Pancreas (tissue), 10 donors: ENCODE data around the gene NUP50. TPM values are rescaled to one million over a fixed set of nuclear protein-coding genes. Genes with fewer than 3 reads are reported as not detected.
A peak's percentile ranks its signal among the peaks of the same experiment; 100 is the strongest.

Experiments
- ATAC-seq, 4 donors: fragments of 200-7000 bp; cut with Tn5 transposase; one replicate each; pipeline versions ENCODE4 v1.8.0 to v1.9.1; 2020; ENCODE audit warnings: mild to moderate bottlenecking in 4 of 4, moderate library complexity in 4 of 4
- DNase-seq, 6 donors: peaks; one replicate each; pipeline ENCODE4 v3.0.0-alpha.2; 2020
- FAIRE-seq: peaks from 2 replicates; lab custom pipeline; 2012; peaks lifted over from hg19 to GRCh38; lab: Jason Lieb, UNC
- H3K27ac ChIP-seq, 4 donors: fragments of 200-600 bp; sonication (generic); 1 replicate in 3 of 4; 2 replicates in 1 of 4; pipeline versions ENCODE4 v1.5.0 to v1.8.0; 2020
- H3K27me3 ChIP-seq, 4 donors: fragments of 200-600 bp; one replicate each; pipeline ENCODE4 v1.8.0; 2021
- H3K36me3 ChIP-seq, 3 donors: fragments of 200-600 bp; sonication (generic) in 1 of 3; one replicate each; pipeline versions ENCODE4 v1.5.0 to v1.8.0; 2020 to 2021
- H3K4me1 ChIP-seq, 3 donors: fragments of 200-600 bp; one replicate each; pipeline ENCODE4 v1.8.0; 2021
- H3K4me3 ChIP-seq, 4 donors: fragments of 200-600 bp; sonication (generic) in 2 of 4; one replicate each; pipeline versions ENCODE4 v1.5.0 to v1.8.0; 2020 to 2021
- H3K9me3 ChIP-seq, 4 donors: fragments of 200-600 bp; one replicate each; pipeline ENCODE4 v1.8.0; 2021
- WGBS, 2 donors: extraction: QIAGEN DNeasy Blood & Tissue Kit; methylation state at CpG; one replicate each; pipeline ENCODE4 v1.1.7; 2013; 5-methylcytosine and 5-hydroxymethylcytosine counted together
- intact Hi-C, 3 donors: fragments of 100-400 bp; cut with DNase I; formaldehyde crosslinking; loops; one replicate each; pipeline versions ENCODE4 v1.11.1 to v1.14.2; 2022
- polyA plus RNA-seq, 2 donors: library from polyadenylated mRNA; stranded (reverse); fragments of 200-250 nt; gene quantifications; one replicate each; pipeline ENCODE4 v1.2.3, GENCODE V29; 2013
- total RNA-seq, 6 donors: library from RNA; stranded (reverse); fragmentation: NEBNext Ultra II Directional in 4 of 6; extraction: Animal tissue kit (Norgen Biotek cat#: 25700) in 4 of 6; gene quantifications; one replicate each; pipeline versions ENCODE4 v1.2.1 to v1.2.4, GENCODE V29; 2021 to 2023
- TF ChIP-seq, protein P1 (sequence below), 4 donors: fragments of 200-600 bp; sonication (generic) in 3 of 4; IDR thresholded peaks; one replicate each; pipeline versions ENCODE4 v1.5.0 to v1.8.0; 2021; ENCODE audit warnings: antibody characterized with exemption in 4 of 4
- donor health status: healthy with polysubstance abuse.
- donor health status: DM: no; HTN: no; CAD: no; lungs with moderate emphysema.
- donor health status: DM: no; HTN: no; CAD: no.
- donor health status: control.
- donor health status: control.
- donor health status: Bipolar disorder and iron deficiency.
- donor health status: DM: yes; HTN: yes; CAD: no.
- donor health status: DM: no; HTN: no; CAD: no.
- donor health status: DM: no; HTN: no; CAD: no.
- donor health status: DM: yes; HTN: yes; CAD: no.

The NUP50 gene
- total and polyA plus RNA-seq, 8 donors = 11.8 to 35.2 (median 27.5) TPM

DNA sequence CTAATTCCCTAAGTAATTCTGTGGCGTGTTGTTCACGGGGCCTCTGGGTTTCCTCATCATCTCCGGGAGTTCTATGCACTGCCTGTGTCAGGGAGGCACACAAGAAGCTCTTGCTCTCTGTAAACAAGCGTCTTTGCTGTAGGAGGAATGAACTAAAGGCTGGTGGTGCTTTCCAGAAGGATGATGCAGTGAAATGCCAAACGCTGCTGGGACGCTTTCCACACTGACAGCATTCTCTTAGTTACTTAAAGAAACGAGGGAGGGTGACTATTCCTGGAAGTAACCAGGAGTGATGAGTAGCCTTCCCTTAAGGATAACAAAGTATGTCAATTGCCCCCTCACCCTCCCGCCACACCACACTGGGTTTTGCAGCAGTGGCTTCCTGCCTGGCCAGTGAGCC is 38.5 kb upstream of the NUP50 start:
- no peaks in the 10 kb centered on the region for H3K4me1 ChIP-seq
- FAIRE-seq = no peak
- TF ChIP-seq, protein P1, sequence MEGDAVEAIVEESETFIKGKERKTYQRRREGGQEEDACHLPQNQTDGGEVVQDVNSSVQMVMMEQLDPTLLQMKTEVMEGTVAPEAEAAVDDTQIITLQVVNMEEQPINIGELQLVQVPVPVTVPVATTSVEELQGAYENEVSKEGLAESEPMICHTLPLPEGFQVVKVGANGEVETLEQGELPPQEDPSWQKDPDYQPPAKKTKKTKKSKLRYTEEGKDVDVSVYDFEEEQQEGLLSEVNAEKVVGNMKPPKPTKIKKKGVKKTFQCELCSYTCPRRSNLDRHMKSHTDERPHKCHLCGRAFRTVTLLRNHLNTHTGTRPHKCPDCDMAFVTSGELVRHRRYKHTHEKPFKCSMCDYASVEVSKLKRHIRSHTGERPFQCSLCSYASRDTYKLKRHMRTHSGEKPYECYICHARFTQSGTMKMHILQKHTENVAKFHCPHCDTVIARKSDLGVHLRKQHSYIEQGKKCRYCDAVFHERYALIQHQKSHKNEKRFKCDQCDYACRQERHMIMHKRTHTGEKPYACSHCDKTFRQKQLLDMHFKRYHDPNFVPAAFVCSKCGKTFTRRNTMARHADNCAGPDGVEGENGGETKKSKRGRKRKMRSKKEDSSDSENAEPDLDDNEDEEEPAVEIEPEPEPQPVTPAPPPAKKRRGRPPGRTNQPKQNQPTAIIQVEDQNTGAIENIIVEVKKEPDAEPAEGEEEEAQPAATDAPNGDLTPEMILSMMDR (IDR thresholded peaks at IDR 0.05) = no peak
- ATAC-seq = peak in 1 of 4 donors; percentile 14
- 29 to 31% methylated on average over 8 of the region's 8 CpGs for WGBS, 2 donors
- no peak overlapping the region for H3K4me3 ChIP-seq
- H3K27ac ChIP-seq = no peak overlapping the region
- intact Hi-C loops = no loop called here
- H3K9me3 ChIP-seq = no peaks in the 10 kb centered on the region
- no peaks in the 10 kb centered on the region for H3K36me3 ChIP-seq
- DNase-seq = no peak
- H3K27me3 ChIP-seq = no peaks in the 10 kb centered on the region

GRCh38 chr22:45127866-45128265 is 35.9 kb upstream of the NUP50 start:
- no peak for ATAC-seq
- TF ChIP-seq, protein P1 (IDR thresholded peaks at IDR 0.05) = no peak
- intact Hi-C loops = no loop called here
- DNase-seq = no peak
- H3K4me3 ChIP-seq = no peak overlapping the region
- FAIRE-seq = no peak
- WGBS, 2 donors = 70 to 92% methylated on average over 3 of the region's 3 CpGs
- H3K27ac ChIP-seq = no peak overlapping the region
- no peaks in the 10 kb centered on the region for H3K4me1 ChIP-seq
- H3K9me3 ChIP-seq = no peaks in the 10 kb centered on the region
- H3K36me3 ChIP-seq = no peaks in the 10 kb centered on the region
- H3K27me3 ChIP-seq = no peaks in the 10 kb centered on the region

DNA sequence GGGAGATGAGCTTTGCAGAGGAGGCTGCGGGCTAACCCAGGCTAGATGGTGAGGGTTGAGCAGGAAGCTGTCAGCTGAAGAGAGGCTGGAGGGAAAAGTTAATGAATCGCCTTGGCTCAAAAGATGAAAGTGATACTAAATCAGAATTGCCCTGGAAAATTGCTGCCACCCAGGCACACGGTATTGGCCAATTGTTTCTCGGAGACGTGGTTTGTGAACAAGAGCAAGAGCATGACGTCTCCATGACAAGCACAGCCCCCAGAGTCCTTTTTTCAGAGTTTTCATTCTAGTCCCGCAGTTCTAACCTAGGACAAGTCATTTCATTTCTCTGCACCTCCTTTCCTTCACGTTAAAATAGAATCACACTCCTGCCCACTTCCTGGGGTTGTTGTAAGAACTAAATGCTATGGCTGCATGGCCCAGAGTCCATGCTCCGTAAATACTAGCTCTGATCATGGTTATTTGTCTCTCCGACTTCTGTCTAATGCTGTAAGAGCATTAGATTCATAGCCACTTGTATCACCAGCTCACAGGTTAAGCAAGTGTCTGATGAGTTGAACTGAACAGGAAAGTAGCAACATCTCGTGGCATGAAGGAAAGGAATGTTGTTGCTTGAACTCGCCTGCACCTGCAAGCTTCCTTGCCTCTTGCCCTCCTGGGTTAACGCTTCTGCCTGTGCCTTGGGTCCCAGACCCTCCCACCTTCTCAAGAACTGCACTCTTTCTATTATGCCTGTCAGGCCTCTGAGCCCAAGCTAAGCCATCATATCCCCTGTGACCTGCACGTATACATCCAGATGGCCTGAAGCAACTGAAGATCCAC is 33.8 kb upstream of the NUP50 start:
- intact Hi-C loops = no loop called here
- H3K27me3 ChIP-seq = no peaks in the 10 kb centered on the region
- FAIRE-seq (no peak), ATAC-seq (no peak), DNase-seq (no peak)
- H3K9me3 ChIP-seq = no peaks in the 10 kb centered on the region
- H3K27ac ChIP-seq = no peak overlapping the region
- H3K4me1 ChIP-seq = no peaks in the 10 kb centered on the region
- TF ChIP-seq, protein P1 (IDR thresholded peaks at IDR 0.05) = no peak
- peaks cover 6 to 14% (median 9%) of the 10 kb centered on the region in 3 donors for H3K36me3 ChIP-seq
- WGBS, 2 donors = 52 to 53% methylated on average over 14 of the region's 14 CpGs
- H3K4me3 ChIP-seq = no peak overlapping the region

GRCh38 chr22:45130891-45131290 is 32.8 kb upstream of the NUP50 start:
- no peak for FAIRE-seq
- TF ChIP-seq, protein P1 (IDR thresholded peaks at IDR 0.05) = no peak
- Histone ChIP-seq H3K4me3 (no peak overlapping the region), H3K9me3 (no peaks in the 10 kb centered on the region), H3K27ac (no peak overlapping the region), H3K36me3 (peaks cover 6 to 17% (median 9%) of the 10 kb centered on the region in 3 donors), H3K27me3 (no peaks in the 10 kb centered on the region), H3K4me1 (no peaks in the 10 kb centered on the region)
- 85 to 90% methylated on average over 8 of the region's 8 CpGs for WGBS, 2 donors
- ATAC-seq = peak in 1 of 4 donors; percentile 29
- intact Hi-C loops = no loop called here
- DNase-seq = no peak

GRCh38 chr22:45131749-45132148 is 32.0 kb upstream of the NUP50 start:
- Histone ChIP-seq H3K36me3 (peaks cover 6 to 17% (median 9%) of the 10 kb centered on the region in 3 donors), H3K4me1 (no peaks in the 10 kb centered on the region), H3K9me3 (no peaks in the 10 kb centered on the region), H3K27ac (no peak overlapping the region), H3K27me3 (no peaks in the 10 kb centered on the region), H3K4me3 (no peak overlapping the region)
- ATAC-seq (peak in 2 of 4 donors; percentile 56 to 81), DNase-seq (peak in 1 of 6 donors; percentile 27), FAIRE-seq (no peak)
- TF ChIP-seq, protein P1 (IDR thresholded peaks at IDR 0.05) = no peak
- WGBS, 2 donors = 78 to 80% methylated on average over 3 of the region's 3 CpGs
- intact Hi-C loops = no loop called here
